ENCODE data around the gene RDH16. TPM values are rescaled to one million over a fixed set of nuclear protein-coding genes. Genes with fewer than 3 reads are reported as not detected.
"Not testable (repeated sequence)": the region's sequence is repeated elsewhere in the genome, so short reads cannot be mapped to it uniquely, and the experiment has no call there.

The RDH16 gene
- total and polyA plus RNA-seq, 4 donors, result 12.9 to 382 (median 219) TPM

- TF ChIP-seq, protein P1, sequence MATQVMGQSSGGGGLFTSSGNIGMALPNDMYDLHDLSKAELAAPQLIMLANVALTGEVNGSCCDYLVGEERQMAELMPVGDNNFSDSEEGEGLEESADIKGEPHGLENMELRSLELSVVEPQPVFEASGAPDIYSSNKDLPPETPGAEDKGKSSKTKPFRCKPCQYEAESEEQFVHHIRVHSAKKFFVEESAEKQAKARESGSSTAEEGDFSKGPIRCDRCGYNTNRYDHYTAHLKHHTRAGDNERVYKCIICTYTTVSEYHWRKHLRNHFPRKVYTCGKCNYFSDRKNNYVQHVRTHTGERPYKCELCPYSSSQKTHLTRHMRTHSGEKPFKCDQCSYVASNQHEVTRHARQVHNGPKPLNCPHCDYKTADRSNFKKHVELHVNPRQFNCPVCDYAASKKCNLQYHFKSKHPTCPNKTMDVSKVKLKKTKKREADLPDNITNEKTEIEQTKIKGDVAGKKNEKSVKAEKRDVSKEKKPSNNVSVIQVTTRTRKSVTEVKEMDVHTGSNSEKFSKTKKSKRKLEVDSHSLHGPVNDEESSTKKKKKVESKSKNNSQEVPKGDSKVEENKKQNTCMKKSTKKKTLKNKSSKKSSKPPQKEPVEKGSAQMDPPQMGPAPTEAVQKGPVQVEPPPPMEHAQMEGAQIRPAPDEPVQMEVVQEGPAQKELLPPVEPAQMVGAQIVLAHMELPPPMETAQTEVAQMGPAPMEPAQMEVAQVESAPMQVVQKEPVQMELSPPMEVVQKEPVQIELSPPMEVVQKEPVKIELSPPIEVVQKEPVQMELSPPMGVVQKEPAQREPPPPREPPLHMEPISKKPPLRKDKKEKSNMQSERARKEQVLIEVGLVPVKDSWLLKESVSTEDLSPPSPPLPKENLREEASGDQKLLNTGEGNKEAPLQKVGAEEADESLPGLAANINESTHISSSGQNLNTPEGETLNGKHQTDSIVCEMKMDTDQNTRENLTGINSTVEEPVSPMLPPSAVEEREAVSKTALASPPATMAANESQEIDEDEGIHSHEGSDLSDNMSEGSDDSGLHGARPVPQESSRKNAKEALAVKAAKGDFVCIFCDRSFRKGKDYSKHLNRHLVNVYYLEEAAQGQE (IDR thresholded peaks at IDR 0.05), result no peak
- no peak for TF ChIP-seq RAD21 (IDR thresholded peaks at IDR 0.05)
- Histone ChIP-seq H3K27ac (ENCODE audit: low read depth in 1 of 2, low read length in 2 of 2) (no peak overlapping the region), H3K4me1 (ENCODE audit: control insufficient read depth in 4 of 4, insufficient read depth in 4 of 4, low read length in 3 of 4) (peaks cover 3 to 23% (median 9%) of the 10 kb centered on the region in 4 donors), H3K27me3 (ENCODE audit: control insufficient read depth in 4 of 4, insufficient read depth in 4 of 4, low read length in 3 of 4) (no peaks in the 10 kb centered on the region), H3K9ac (ENCODE audit: low read depth in 1 of 2, low read length in 2 of 2) (no peak overlapping the region), H3K36me3 (ENCODE audit: control insufficient read depth in 4 of 4, insufficient read depth in 3 of 4, low read depth in 1 of 4, low read length in 3 of 4) (no peaks in the 10 kb centered on the region), H3K4me3 (ENCODE audit: low read depth in 1 of 3, low read length in 3 of 3) (no peak overlapping the region), H3K9me3 (ENCODE audit: control insufficient read depth in 4 of 4, low read length in 3 of 4) (peaks cover 0 to 4% (median 1%) of the 10 kb centered on the region in 4 donors)
- no peak for DNase-seq (ENCODE audit: low spot score)
These were observed 43.2 kb downstream of the RDH16 start for GRCh38 chr12:56914256-56914655.

- 87% methylated on average over 2 of the region's 2 CpGs for WGBS
- not testable (repeated sequence) for H3K27me3 ChIP-seq (ENCODE audit: control insufficient read depth in 4 of 4, insufficient read depth in 4 of 4, low read length in 3 of 4); H3K9me3 ChIP-seq (ENCODE audit: control insufficient read depth in 4 of 4, low read length in 3 of 4); H3K27ac ChIP-seq (ENCODE audit: low read depth in 1 of 2, low read length in 2 of 2); H3K36me3 ChIP-seq (ENCODE audit: control insufficient read depth in 4 of 4, insufficient read depth in 3 of 4, low read depth in 1 of 4, low read length in 3 of 4); DNase-seq (ENCODE audit: low spot score); H3K4me1 ChIP-seq (ENCODE audit: control insufficient read depth in 4 of 4, insufficient read depth in 4 of 4, low read length in 3 of 4); H3K9ac ChIP-seq (ENCODE audit: low read depth in 1 of 2, low read length in 2 of 2)
- peak overlapping the region in 2 of 3 donors; percentile 20 to 41 for H3K4me3 ChIP-seq (ENCODE audit: low read depth in 1 of 3, low read length in 3 of 3)
These were observed 48.0 kb downstream of the RDH16 start for GRCh38 chr12:56909403-56909802.

GRCh38 chr12:56908136-56908535 is 49.3 kb downstream of the RDH16 start:
- TF ChIP-seq JUND (IDR thresholded peaks at IDR 0.05) (no peak), NR2F2 (IDR thresholded peaks at IDR 0.05) (no peak), HNF4A (conservative IDR thresholded peaks at IDR 0.05) (no peak), RXRA (IDR thresholded peaks at IDR 0.05) (no peak), YY1 (IDR thresholded peaks at IDR 0.05) (no peak), RAD21 (IDR thresholded peaks at IDR 0.05) (no peak), FOXA1 (IDR thresholded peaks at IDR 0.05) (no peak)
- no peaks in the 10 kb centered on the region for H3K4me1 ChIP-seq (ENCODE audit: control insufficient read depth in 4 of 4, insufficient read depth in 4 of 4, low read length in 3 of 4)
- no peak overlapping the region for H3K9ac ChIP-seq (ENCODE audit: low read depth in 1 of 2, low read length in 2 of 2)
- peaks cover 0 to 6% (median 3%) of the 10 kb centered on the region in 4 donors for H3K9me3 ChIP-seq (ENCODE audit: control insufficient read depth in 4 of 4, low read length in 3 of 4)
- DNase-seq (ENCODE audit: low spot score), result no peak
- H3K4me3 ChIP-seq (ENCODE audit: low read depth in 1 of 3, low read length in 3 of 3), result no peak overlapping the region
- no peak overlapping the region for H3K27ac ChIP-seq (ENCODE audit: low read depth in 1 of 2, low read length in 2 of 2)
- H3K27me3 ChIP-seq (ENCODE audit: control insufficient read depth in 4 of 4, insufficient read depth in 4 of 4, low read length in 3 of 4), result no peaks in the 10 kb centered on the region
- WGBS, result 95% methylated on average over 5 of the region's 5 CpGs
- H3K36me3 ChIP-seq (ENCODE audit: control insufficient read depth in 4 of 4, insufficient read depth in 3 of 4, low read depth in 1 of 4, low read length in 3 of 4), result no peaks in the 10 kb centered on the region

- H3K4me1 ChIP-seq (ENCODE audit: control insufficient read depth in 4 of 4, insufficient read depth in 4 of 4, low read length in 3 of 4), result no peaks in the 10 kb centered on the region
- no peak for TF ChIP-seq CTCF (IDR thresholded peaks at IDR 0.05; ENCODE audit: low read depth, low read length, missing input control)
- no peak for TF ChIP-seq EGR1 (IDR thresholded peaks at IDR 0.05; ENCODE audit: low read depth in 2 of 2)
- TF ChIP-seq RAD21 (IDR thresholded peaks at IDR 0.05), result peak in 1 of 2 donors; percentile 46
- TF ChIP-seq, protein P2, sequence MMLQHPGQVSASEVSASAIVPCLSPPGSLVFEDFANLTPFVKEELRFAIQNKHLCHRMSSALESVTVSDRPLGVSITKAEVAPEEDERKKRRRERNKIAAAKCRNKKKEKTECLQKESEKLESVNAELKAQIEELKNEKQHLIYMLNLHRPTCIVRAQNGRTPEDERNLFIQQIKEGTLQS (IDR thresholded peaks at IDR 0.05), result no peak
- 31% methylated on average over 1 of the region's 1 CpG for WGBS
- no peaks in the 10 kb centered on the region for H3K36me3 ChIP-seq (ENCODE audit: control insufficient read depth in 4 of 4, insufficient read depth in 3 of 4, low read depth in 1 of 4, low read length in 3 of 4)
- no peak overlapping the region for H3K9ac ChIP-seq (ENCODE audit: low read depth in 1 of 2, low read length in 2 of 2)
- no peak for DNase-seq (ENCODE audit: low spot score)
- no peak overlapping the region for H3K27ac ChIP-seq (ENCODE audit: low read depth in 1 of 2, low read length in 2 of 2)
- H3K9me3 ChIP-seq (ENCODE audit: control insufficient read depth in 4 of 4, low read length in 3 of 4), result peaks cover 2 to 9% (median 5%) of the 10 kb centered on the region in 4 donors
- no peak overlapping the region for H3K4me3 ChIP-seq (ENCODE audit: low read depth in 1 of 3, low read length in 3 of 3)
- H3K27me3 ChIP-seq (ENCODE audit: control insufficient read depth in 4 of 4, insufficient read depth in 4 of 4, low read length in 3 of 4), result no peaks in the 10 kb centered on the region
These were observed 51.6 kb downstream of the RDH16 start for GRCh38 chr12:56905852-56906251.
